GM19035 (cell line): ENCODE data around the gene MUC5AC.
"Not testable (repeated sequence)": the region's sequence is repeated elsewhere in the genome, so short reads cannot be mapped to it uniquely, and the experiment has no call there.

Source experiments
- ATAC-seq: cut with Tn5 transposase; IDR thresholded peaks from one replicate; pipeline ENCODE4 v1.9.1; 2021; ENCODE audit not compliant: unreplicated experiment

Gene MUC5AC

DNA sequence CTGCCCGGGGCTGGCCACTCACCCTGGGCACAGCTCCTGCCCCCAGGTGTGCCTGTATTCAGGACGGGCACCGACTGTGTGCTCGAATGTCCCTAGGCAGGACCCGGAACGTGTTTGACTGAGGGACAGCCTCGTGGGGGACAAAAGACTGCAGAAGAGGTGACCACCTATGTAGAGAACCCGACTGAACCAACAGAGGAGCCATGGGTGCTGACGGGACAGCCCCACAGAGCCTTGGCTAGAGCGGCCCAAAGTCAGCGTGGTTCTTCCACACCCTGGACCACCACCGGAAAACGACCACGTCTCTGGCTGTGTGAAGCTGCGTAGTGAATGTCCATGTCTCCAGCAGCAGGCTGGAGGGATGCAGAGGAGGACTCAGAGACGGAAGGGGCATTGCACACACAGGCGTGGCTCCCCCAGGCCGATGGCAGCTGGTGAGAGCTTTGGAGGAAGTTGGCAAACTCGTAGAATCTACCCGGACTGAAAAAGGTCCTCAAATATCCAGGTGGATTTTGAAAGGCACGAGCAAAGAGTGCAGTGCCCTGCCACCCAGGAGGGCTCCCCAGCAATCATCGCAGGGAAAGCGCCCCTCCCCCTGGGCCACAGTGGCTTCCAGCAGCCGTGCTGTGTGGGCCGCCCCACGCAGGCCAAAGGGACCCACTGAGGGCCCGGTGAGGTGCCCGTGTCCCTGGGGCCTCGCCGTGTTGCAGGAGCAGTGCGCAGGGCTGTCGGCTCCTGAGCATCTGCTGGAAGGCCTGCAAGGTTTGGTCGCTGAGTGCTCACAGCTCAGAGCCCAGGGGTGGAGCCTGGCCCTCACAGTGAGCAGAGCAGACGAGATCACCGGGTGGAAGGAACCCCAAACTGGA, 47.6 kb downstream of the MUC5AC start:
- no peak for ATAC-seq

DNA sequence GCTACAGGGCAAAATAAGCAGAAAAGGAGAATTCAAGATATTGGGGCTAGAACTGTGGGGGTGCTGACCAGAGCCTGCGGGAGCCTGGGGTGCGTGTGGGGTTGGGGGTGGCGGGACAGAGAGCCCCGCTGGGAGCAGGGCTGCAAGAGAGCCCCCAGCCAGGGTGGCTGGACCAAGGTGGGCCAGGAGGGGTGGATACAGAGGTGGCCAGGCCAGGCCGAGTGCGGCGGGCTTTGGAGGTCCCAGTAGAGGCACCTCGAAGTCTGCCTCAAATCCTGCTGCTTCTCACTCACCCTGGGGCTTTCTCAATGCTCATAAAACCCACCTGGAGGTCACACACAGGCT, 48.2 kb downstream of the MUC5AC start:
- ATAC-seq: no peak

DNA sequence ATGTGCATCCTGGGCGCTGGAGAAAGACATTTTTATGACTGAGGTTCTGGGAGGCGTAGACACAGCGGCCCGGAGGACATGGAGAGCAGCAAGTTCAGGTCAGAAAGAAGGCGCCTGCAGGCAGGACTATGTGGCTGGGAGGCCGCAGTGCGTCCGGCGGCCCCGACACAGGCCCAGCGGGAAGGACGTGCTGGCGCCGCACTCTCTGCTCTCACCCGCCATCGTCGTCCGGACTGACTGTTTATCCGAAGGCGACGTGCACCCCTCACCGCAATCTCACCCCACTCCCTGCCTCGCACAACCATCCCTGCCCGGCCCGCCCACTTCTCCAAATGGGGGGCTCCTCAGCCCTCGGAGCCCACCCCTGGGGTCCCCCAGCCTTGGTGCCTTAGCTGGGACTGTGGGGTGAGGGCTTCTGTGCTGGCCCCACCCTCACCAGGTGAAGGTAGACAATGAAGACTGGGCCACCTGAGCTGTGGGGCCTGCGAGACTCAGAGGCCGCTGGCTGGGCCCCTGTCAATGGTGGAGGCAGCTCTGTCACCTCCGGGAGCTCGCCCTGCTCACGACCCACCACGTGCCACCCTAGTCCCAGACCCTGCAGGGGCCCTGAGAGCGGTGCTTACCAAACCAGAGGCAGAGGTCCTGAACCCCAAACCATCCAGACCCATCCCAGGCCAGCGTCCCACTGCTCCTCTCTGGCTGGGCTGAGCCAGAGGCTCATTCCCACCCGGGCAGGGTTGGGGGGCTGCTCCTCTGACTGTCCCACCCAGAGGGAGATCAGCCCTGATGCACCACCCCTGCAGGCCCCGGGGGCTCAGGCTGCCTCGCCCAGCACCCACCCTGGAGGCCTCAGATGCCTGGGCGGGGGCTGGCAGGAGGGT, 48.9 kb downstream of the MUC5AC start:
- no peak for ATAC-seq

DNA sequence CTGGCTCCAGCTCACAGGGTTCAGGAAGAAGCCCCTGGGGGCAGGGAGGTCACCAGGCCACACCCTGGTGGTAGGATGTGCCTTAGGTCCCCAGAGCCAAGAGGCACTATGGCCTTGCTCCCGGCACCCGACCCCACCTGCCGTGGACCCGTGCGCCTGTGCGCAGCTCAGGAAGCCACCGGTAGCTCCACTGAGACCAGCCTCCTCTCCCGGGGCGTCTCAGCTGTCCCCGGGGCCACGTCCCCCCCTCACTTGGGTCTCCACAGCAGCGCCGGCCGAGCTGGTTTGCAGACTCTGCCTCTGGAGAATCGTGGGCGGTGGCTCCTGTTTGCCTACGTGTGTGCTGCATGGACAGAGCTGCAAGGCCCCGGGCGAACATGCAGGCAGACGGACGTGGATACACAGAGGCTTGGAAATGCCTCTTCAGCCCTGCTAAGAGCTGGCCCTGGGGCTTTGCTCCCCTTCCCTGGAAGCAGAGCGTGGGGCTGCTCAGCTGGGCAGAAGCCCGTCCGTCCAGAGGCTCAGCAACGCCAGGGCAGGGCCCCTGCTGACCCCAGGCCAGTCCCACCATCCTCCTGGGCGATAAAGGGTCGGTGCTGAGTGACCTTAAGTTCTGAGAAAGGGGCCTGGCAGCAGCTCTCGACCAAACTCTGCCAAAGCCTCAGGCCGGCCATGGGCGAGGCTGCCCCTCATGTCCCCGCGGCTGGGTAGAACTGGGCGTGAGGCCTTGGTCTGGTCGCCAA, 49.8 kb downstream of the MUC5AC start:
- ATAC-seq: no peak

DNA sequence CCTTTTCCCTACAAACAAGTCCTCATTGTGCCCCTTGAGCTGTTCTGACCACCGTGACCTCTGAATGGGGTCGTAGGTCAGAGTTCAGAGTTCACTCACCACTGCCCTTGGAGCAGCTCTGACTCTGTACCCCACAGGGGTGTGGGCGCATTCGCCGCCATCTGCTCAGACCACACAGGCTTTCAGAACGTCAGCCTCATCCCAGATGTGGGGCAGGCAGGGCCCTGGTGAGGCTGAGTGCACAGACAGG, 50.3 kb downstream of the MUC5AC start:
- ATAC-seq: no peak

DNA sequence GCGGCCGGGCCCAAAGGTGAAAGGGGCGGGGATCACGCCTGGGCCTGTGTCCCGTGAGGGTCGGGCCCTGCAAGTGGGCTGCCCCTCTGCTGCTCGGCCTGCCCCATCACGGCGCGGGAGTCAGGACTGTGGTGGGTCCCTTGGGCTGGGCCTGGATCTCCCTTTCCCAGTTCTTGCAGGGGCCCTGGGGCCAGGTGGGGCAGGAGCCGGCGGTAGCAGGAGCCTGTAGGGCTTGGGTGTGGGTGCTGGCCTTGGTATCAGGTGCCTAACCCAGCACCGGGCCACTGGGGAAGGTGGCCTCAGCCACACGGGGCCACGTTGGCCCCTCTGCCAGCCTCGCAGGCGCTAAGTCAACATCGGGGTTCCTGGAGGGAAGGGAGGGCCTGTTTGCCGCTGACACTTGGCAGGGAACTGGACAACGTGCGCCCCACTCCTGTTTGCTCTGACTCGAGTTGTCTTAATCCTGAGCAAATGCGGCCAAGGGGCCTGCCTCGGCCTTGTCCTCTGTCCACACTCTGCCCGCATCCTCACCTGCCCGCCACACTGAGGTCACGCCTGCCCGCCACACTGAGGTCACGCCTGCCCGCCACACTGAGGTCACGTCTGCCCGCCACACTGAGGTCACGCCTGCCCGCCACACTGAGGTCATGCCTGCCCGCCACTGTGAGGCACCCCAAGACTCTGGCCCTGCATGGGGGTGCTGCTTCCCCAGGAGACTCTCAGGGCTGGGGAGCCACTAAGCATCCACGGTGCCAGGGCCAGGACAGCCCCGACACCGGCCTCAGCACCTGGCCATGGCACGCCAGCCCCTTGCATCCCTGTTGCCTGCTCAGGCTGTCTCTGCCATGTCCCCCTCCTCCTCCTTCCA, 50.9 kb downstream of the MUC5AC start:
- ATAC-seq: no peak

DNA sequence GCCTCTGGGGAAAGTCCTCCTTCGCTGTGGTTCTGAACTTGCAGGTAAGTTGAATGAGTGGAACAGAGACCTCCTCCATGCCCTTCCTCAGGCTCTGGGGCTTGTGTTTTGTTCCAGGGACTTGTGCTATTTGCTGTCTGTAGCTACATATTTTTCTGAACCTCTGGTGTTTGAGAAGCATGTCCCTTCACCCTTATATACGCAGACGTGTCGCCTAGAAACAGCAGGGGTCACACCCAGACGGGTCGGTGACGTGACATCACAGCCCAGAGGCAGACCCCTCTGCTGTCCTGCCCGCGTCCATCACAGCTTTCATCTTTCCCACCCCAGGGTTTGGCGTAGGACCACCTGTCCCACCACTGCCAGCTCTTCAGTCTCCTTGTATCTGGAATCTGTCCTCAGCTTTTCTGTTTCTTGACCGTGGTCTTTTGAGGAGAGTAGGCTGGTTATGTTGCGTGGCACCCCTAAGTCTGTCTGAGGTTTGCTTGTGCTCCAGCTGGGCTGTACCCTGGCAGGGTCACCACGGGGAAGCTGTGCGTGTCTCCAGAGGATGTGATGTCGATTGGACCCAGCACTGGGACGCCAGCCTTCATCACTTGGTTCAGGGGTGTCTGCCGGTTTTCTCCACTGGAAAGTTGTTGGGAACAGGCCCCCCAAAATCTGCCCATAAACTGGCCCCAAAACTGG, 51.8 kb downstream of the MUC5AC start:
- ATAC-seq: no peak

DNA sequence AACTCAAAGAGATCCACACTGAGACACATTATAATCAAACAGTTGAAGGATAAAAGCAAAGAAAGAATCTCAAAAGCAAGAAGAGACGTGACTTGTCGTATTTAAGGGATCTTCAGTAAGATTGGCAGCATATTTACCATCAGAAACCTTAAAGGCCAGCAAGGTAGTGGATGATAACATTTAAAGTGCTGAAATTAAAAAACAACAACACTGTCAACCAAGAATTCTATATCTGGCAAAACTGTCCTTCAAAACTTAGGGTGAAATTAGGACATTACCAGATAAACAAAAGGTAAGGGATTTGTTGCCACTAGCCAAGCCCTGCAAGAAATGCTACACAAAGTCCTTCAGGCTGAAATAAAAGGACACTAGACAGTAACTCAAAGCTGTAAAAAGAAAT, 54.1 kb downstream of the MUC5AC start:
- ATAC-seq: no peak

DNA sequence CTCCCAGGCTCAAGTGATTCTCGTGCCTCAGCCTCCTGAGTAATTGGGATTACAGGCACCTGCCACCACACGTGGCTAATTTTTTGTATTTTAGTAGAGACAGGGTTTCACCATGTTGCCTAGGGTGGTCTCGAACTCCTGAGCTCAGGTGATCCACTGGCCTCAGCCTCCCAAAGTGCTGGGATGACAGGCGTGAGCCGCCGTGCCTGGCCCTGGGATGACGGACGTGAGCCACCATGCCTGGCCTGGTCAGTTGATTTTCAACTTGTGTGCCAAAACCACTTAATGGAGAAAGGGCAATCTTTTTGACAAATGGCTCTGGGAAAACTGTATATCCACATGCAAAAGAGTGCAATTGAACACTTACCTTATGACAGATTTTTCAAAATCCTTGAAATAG, 58.1 kb downstream of the MUC5AC start:
- ATAC-seq: not testable (repeated sequence)

DNA sequence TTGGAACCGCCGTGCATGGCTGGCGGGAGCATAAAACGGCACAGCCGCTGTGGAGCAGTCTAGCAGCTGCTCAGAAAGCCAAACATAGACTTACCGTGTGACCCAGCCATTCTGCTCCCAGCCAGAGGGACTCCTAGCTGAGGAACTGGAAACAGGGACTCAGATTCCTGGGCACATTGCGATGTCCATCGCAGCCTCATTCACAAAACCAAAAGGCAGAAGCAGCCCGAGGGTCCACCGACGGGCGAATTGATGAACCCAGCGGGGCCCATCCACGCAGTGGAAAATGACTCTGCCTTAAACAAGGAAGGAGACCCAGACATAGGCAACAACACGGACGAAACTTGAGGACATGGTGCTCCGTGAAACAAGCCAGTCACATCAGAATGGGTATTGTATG, 59.4 kb downstream of the MUC5AC start:
- ATAC-seq: no peak

DNA sequence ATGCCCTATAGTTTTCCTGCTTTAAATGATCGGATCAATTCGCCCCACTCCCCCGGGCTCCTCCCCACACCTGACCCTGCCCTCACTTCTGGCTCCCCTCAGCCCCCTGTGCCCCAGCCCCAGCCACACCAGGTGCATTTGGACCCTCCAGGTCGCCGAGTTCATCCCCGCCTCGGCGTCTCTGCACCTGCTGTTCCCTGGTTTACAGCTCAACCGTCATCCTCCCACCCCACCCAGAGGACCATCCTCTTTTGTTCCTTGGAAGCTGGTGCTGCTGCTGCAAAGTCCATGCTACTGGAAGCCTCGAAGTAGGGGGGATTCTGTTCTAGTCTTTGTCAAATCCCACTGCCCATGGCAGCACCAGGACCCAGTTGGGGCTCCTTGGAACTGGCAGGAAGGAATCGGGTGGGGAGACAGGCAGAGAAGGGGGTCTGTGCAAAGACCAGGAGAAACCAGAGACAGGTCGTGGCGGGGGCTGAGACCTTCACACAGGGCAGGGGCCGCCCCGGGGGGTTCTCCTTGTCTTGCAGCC, 60.6 kb downstream of the MUC5AC start:
- ATAC-seq: no peak

DNA sequence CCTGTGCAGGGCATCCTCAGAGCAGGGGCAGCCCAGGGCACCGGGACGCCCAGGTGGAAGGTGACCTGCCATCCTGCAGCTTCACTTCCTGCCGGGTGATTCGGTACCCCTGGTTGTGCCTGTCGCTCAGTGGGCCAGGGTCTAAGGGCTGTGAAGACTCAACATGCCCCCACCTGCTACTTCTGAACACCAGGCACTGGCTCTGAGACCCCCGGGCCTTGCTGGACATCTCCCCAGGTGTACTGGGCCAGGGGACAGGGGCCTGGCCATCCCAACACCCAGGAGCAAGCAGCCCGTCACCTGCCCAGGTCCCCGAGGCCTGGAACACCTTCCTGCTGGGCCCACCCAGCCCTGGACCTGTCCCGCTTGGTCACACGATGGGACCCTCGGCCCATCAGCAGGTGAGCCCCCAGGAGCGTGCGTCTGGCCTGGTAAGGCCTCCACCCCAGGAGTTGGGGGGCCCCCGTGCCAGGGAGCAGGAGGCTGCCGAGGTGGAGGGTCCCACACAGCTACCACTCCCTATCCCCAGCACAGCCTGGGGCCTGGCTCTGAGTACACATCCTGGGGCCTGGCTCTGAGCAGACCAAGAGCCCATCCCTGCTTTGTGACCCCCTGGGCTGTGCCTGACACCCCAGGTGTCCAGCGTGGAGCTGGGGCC, 61.2 kb downstream of the MUC5AC start:
- ATAC-seq: no peak

DNA sequence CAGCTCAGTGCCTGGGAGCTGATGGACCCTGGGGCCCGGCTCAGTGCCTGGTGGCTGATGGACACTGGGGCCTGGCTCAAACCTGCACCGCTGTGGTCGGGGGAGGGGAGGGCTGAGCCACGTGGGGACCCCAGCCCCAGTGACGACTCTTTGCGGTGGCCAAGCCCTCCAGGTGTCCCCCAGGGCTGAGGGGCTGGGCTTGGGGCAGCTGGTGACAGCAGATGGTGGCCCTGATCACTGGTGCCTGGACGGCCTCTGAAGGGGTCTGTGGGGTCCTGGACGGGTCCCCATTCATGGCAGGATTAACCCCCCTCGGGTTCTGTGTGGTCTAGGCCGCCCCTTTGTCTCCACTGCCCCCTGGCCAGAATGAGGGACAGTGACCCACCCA, 61.7 kb downstream of the MUC5AC start:
- no peak for ATAC-seq

DNA sequence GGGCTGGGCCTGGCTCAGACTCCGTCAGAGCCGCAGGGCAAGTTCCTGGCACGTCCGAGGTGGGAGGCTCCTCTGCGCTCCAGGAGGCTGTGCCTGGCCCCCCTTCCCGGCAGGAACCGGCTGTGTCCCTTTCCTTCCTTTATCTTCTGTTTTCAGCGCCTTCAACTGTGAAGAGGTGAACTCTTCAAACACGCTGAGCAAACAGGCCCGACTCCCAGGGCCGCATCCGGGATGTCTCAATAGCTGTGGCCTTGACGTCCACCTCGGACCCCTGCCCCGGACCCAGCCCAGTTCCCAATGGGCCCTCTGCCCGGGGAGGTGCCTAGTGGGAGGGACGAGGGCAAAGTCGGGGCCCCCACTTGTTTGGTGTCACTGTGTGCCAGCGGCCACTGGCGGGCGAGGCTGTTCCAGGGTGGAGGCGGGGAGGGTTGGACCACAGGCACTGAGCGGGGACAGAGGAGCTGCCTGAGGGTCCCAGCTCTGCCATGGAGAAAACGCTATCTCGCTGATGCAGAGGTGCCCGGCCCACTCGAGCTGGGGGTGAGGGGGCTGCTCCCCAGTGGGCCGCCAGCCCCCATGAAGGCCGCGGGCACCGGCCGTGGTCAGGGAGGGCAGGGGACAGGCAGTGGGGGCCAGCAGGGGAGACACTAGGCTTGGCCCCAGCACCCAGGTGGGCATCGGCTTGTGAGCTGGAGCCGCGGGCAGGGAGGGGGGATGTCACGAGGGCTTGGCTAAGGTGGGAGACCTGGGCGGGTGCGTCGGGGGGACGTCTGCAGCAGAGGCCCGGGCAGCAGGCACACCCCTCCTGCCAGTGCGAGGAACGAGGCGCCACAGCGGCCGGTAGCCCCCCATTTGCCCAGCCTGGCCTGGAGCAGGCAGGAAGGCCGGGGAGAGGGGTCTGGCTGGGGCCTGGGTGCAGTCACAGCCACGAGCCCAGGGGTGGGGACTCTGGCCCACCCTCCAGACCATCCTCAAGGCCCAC, 62.4 kb downstream of the MUC5AC start:
- ATAC-seq: no peak

DNA sequence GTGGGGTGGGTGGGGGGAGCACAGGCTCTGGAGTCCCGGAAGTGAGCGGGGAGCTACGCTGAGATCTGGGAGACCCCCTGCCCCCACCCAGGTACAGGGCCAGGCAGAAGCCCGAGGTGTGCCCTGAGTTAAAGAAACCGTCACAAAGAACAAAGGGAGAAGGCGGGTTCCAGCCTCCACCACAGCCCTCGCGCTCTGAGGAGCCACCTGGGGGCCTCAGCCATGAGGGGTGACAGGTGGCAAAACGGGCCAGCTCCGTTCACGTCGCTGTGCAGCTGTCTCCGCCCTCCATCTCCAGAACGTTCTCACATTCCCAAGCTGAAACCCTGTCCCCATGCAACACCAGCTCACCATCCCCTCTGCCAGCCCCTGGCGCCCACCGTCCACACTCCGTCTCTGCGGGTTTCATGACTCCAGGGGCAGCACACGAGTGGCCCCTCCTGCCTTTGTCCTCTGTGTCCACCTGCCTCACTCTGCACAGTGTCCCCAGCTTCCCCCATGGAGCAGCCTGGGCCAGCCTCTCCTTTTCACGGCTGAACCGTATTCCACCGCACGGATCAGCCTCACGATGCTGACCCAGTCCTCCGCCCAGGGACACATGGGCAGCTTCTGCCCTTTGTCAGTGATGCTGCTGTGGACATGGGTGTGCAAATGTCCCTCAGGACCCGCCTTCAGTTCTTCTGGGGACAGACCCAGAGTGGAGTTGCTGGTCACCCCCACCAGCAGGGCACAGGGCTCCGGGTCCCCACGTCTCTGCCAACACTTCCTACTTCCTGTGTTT, 63.4 kb downstream of the MUC5AC start:
- no peak for ATAC-seq

DNA sequence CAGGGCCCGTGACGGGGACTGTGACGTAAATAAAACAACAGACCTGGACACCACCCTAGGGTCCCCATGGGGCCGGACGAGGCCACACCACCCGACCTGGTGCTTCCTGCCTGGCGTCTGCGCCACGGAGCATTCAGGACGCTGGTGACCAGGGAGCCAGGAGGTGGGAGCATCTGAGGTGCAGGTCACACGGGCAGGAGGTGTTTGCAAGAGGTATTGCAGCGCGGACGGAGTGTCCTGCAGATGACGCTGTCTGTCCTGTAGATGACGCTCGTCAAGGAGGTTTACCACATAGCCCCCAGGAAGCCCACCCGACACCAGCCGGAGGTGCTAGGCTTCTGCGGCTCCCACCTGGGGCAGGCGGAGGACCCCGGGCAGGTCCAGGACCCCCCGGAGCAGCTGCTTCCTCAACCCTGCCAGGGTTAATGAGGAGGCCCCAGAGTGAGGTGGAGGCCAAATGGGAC, 64.1 kb downstream of the MUC5AC start:
- no peak for ATAC-seq
